ENCODE data around the gene INTS1. TPM values are rescaled to one million over a fixed set of nuclear protein-coding genes. Genes with fewer than 3 reads are reported as not detected.

The INTS1 gene
- polyA plus RNA-seq, 1 donor from 2014 or later: 21.1 TPM

DNA sequence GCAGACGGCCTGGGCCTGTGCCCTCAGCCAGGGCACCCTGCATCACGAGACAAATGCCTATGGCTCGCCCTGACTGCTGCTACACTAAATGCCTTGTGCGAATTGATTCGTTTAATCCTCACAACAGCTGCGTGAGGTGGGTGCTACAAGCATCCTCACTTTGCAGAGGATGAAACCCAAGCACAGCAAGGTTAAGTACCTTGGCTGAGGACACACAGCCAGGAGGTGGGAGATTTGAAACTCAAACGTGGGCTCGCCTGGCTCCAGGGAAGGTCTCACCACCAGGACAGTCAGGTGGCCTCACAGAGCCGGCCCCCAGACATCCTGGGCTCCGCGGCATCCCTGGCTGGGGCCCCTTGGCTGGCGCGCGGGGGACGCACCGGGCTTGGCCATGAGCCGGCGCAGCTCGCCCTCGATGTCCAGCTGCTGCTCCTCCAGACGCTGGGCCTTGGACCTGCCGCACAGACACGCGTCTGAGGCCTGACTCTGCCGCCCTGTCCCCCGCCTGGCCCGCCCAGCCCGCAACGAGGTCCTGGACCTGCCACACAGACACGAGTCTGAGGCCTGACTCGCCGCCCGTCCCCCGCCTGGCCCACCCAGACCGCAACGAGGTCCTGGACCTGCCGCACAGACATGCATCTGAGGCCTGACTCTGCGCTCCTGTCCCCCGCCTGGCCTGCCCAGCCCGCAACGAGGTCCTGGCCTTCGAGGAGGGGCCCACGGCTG is 66.9 kb downstream of the INTS1 start:
- no peaks in the 10 kb centered on the region for H3K27me3 ChIP-seq (ENCODE audit: insufficient read depth, low read depth, low read length)
- TF ChIP-seq CTCF (IDR thresholded peaks at IDR 0.05; ENCODE audit: poor library complexity, severe bottlenecking) (no peak), TAF1 (IDR thresholded peaks at IDR 0.05; ENCODE audit: low read depth) (no peak), RAD21 (conservative IDR thresholded peaks at IDR 0.05) (no peak), MXI1 (conservative IDR thresholded peaks at IDR 0.05; ENCODE audit: poor library complexity, severe bottlenecking) (no peak), SMC3 (conservative IDR thresholded peaks at IDR 0.05; ENCODE audit: poor library complexity) (no peak), EZH2 (IDR thresholded peaks at IDR 0.05; ENCODE audit: borderline replicate concordance, insufficient read depth, low read length, poor library complexity, severe bottlenecking) (no peak), POLR2AphosphoS5 (IDR thresholded peaks at IDR 0.05) (no peak), EP300 (conservative IDR thresholded peaks at IDR 0.05; ENCODE audit: poor library complexity, severe bottlenecking) (no peak)
- TF ChIP-seq, protein P1, sequence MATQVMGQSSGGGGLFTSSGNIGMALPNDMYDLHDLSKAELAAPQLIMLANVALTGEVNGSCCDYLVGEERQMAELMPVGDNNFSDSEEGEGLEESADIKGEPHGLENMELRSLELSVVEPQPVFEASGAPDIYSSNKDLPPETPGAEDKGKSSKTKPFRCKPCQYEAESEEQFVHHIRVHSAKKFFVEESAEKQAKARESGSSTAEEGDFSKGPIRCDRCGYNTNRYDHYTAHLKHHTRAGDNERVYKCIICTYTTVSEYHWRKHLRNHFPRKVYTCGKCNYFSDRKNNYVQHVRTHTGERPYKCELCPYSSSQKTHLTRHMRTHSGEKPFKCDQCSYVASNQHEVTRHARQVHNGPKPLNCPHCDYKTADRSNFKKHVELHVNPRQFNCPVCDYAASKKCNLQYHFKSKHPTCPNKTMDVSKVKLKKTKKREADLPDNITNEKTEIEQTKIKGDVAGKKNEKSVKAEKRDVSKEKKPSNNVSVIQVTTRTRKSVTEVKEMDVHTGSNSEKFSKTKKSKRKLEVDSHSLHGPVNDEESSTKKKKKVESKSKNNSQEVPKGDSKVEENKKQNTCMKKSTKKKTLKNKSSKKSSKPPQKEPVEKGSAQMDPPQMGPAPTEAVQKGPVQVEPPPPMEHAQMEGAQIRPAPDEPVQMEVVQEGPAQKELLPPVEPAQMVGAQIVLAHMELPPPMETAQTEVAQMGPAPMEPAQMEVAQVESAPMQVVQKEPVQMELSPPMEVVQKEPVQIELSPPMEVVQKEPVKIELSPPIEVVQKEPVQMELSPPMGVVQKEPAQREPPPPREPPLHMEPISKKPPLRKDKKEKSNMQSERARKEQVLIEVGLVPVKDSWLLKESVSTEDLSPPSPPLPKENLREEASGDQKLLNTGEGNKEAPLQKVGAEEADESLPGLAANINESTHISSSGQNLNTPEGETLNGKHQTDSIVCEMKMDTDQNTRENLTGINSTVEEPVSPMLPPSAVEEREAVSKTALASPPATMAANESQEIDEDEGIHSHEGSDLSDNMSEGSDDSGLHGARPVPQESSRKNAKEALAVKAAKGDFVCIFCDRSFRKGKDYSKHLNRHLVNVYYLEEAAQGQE (IDR thresholded peaks at IDR 0.05; ENCODE audit: borderline replicate concordance): no peak

GRCh38 chr7:1436608-1437007 is 67.6 kb downstream of the INTS1 start:
- H2AFZ ChIP-seq (ENCODE audit: low read depth, low read length): no peak overlapping the region
- no peaks in the 10 kb centered on the region for H3K36me3 ChIP-seq (ENCODE audit: insufficient read depth, low read length)
- TF ChIP-seq SMC3 (conservative IDR thresholded peaks at IDR 0.05; ENCODE audit: poor library complexity) (no peak), EP300 (conservative IDR thresholded peaks at IDR 0.05; ENCODE audit: poor library complexity, severe bottlenecking) (no peak), EZH2 (IDR thresholded peaks at IDR 0.05; ENCODE audit: borderline replicate concordance, insufficient read depth, low read length, poor library complexity, severe bottlenecking) (no peak), TAF1 (IDR thresholded peaks at IDR 0.05; ENCODE audit: low read depth) (no peak), RAD21 (conservative IDR thresholded peaks at IDR 0.05) (no peak), POLR2AphosphoS5 (IDR thresholded peaks at IDR 0.05) (no peak), CTCF (IDR thresholded peaks at IDR 0.05; ENCODE audit: poor library complexity, severe bottlenecking) (no peak), MXI1 (conservative IDR thresholded peaks at IDR 0.05; ENCODE audit: poor library complexity, severe bottlenecking) (no peak)
- TF ChIP-seq, protein P1 (IDR thresholded peaks at IDR 0.05; ENCODE audit: borderline replicate concordance): no peak

More for the DNA sequence above, 66.9 kb downstream of the INTS1 start:
- H3K9ac ChIP-seq (ENCODE audit: low read length): no peak overlapping the region
- H3K79me2 ChIP-seq (replicated peaks; ENCODE audit: insufficient read depth, low read length): no peaks in the 10 kb centered on the region
- no peak overlapping the region for H3K4me3 ChIP-seq (ENCODE audit: low read length)
- no peaks in the 10 kb centered on the region for H4K20me1 ChIP-seq (ENCODE audit: insufficient read depth)
- no peaks in the 10 kb centered on the region for H3F3A ChIP-seq (ENCODE audit: insufficient read depth, low read length, poor library complexity, severe bottlenecking)
- no peak overlapping the region for H3K4me2 ChIP-seq (ENCODE audit: low read length)
- no peaks in the 10 kb centered on the region for H3K9me3 ChIP-seq (ENCODE audit: low read length)
- H3K9me2 ChIP-seq (ENCODE audit: insufficient read depth, low read length): no peaks in the 10 kb centered on the region
- H3K36me3 ChIP-seq (ENCODE audit: insufficient read depth, low read length): no peaks in the 10 kb centered on the region
- no peak overlapping the region for H2AFZ ChIP-seq (ENCODE audit: low read depth, low read length)
- no peak overlapping the region for H3K27ac ChIP-seq (ENCODE audit: low read length)

More at GRCh38 chr7:1436608-1437007, 67.6 kb downstream of the INTS1 start:
- Histone ChIP-seq H3K9me2 (ENCODE audit: insufficient read depth, low read length) (no peaks in the 10 kb centered on the region), H4K20me1 (ENCODE audit: insufficient read depth) (no peaks in the 10 kb centered on the region), H3K79me2 (replicated peaks; ENCODE audit: insufficient read depth, low read length) (no peaks in the 10 kb centered on the region), H3K4me3 (ENCODE audit: low read length) (no peak overlapping the region), H3K9ac (ENCODE audit: low read length) (no peak overlapping the region), H3K27ac (ENCODE audit: low read length) (no peak overlapping the region), H3F3A (ENCODE audit: insufficient read depth, low read length, poor library complexity, severe bottlenecking) (no peaks in the 10 kb centered on the region), H3K4me2 (ENCODE audit: low read length) (no peak overlapping the region), H3K9me3 (ENCODE audit: low read length) (no peaks in the 10 kb centered on the region), H3K27me3 (ENCODE audit: insufficient read depth, low read depth, low read length) (no peaks in the 10 kb centered on the region)
